Suprapubic skin (tissue), 3 donors: Measurements from ENCODE around the gene DHCR7.

ENCODE experiments used
- CTCF ChIP-seq, 2 donors: fragments of 200-600 bp in 1 of 2; fragments of 450-650 bp in 1 of 2; sonication (generic) in 1 of 2; IDR thresholded peaks; one replicate each; pipeline ENCODE4 v1.5.1; 2016 to 2019; ENCODE audit warnings: antibody characterized with exemption in 2 of 2, mild to moderate bottlenecking in 1 of 2, moderate library complexity in 1 of 2
- POLR2AphosphoS5 ChIP-seq, 3 donors: sonication (generic); formaldehyde crosslinking; IDR thresholded peaks; one replicate each; pipeline ENCODE4 v1.6.1; 2017; ENCODE audit warnings: antibody characterized with exemption in 3 of 3

GRCh38 chr11:71482746-71483364, 34.7 kb upstream of the DHCR7 start:
- no peak for TF ChIP-seq CTCF (IDR thresholded peaks at IDR 0.05)
- TF ChIP-seq POLR2AphosphoS5 (IDR thresholded peaks at IDR 0.05) = no peak
